ENCODE data around the gene DCDC2C.

DNA sequence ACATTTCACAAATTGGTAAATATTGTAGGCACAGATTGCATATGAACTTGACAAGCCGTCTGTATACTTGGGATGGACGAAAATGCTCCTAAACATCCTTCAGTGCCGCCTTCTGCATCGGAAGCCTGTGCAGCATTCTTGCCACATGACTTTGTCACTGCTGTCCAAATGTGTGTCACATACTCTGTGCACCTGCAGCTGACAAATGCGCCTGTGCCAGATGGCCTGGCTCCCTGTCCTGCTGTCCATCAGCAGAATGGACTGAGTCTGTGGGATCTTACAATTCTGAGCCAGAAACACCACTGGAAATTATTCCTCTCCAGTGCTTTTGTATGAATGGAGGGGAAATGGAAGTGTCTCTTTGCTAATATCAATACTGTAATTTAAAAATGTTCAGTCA is 89.9 kb downstream of the DCDC2C start:
- no peak for TF ChIP-seq POLR2AphosphoS5 (IDR thresholded peaks at IDR 0.05)
- no peak for TF ChIP-seq RAD21 (conservative IDR thresholded peaks at IDR 0.05)
- no peak for TF ChIP-seq EP300 (conservative IDR thresholded peaks at IDR 0.05; ENCODE audit: poor library complexity, severe bottlenecking)
- no peak for TF ChIP-seq EZH2 (IDR thresholded peaks at IDR 0.05; ENCODE audit: borderline replicate concordance, insufficient read depth, low read length, poor library complexity, severe bottlenecking)
